ENCODE measurements around the gene MAGEB6. TPM values are rescaled to one million over a fixed set of nuclear protein-coding genes. Genes with fewer than 3 reads are reported as not detected.

The MAGEB6 gene
- total RNA-seq: not detected in 2 replicates

GRCh38 chrX:26192204-26192603 lies at the start of gene MAGEB6:
TSS of gene MAGEB6 (plus strand) at chrX:26192440. CDS start at chrX:26193847, 1,407 bp downstream.

GRCh38 chrX:26160301-26160700 lies 31.9 kb upstream of the MAGEB6 start, which contains the start of gene MAGEB6B:
TSS of gene MAGEB6B (plus strand) at chrX:26160601. CDS start at chrX:26160601, 0 bp downstream.

GRCh38 chrX:26215869-26216268 lies 23.6 kb downstream of the MAGEB6 start, which contains the start of gene MAGEB5:
TSS of gene MAGEB5 (plus strand) at chrX:26216169. CDS start at chrX:26217302, 1,133 bp downstream.

Other genes with a start within 250 kb of the MAGEB6 start
- not detected in 2 replicates for gene MAGEB18, start 54.1 kb upstream of the MAGEB6 start, total RNA-seq
- not detected in 2 replicates for gene MAGEB6B, start 31.8 kb upstream of the MAGEB6 start, total RNA-seq
- not detected in 2 replicates for gene MAGEB5, start 23.7 kb downstream of the MAGEB6 start, total RNA-seq

Data from smooth muscle cell of the umbilical artery (primary cell).